ENCODE results near the gene MAP4K2.
"Not testable (repeated sequence)": the region's sequence is repeated elsewhere in the genome, so short reads cannot be mapped to it uniquely, and the experiment has no call there.

The MAP4K2 gene

DNA sequence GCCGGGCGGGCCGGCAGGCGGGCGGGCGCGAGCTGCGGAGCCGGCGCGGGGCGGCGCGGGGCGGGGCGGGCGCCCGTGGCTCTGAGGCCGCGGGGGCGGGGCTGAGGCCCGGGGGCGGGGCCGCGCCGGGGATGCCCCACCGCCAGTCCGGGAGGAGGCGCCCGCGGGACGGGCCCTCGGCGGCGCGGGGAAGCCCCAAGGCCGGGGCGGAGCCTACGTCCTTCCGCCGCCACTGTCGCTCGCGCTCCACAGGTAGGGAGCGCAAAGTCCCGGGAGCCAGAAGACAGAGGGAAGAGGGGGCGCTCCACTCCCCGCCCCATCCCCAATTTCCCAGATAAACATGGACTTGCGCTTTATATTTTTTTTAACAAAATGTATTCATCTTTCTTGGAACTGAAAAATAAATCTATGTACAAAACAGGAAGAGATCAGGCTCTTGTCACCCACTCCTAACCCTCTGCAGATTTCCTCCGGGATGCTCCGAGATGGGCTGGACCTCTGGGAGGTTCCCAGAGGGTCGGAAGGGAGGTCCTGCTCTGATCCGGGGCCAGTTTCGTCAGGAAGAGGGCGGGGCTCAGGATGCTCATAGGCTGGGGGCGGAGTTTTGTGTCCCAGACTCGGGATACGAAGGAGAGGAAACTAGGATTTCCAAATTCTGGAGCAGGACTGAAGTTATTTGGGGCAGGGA is at the start of gene MAP4K2:
MAP4K2 (minus strand) TSS at position 57 of the 688 bp plus-strand sequence. CDS start 65 bp downstream, outside the sequence.
- DNase-seq, result peak; percentile 62

DNA sequence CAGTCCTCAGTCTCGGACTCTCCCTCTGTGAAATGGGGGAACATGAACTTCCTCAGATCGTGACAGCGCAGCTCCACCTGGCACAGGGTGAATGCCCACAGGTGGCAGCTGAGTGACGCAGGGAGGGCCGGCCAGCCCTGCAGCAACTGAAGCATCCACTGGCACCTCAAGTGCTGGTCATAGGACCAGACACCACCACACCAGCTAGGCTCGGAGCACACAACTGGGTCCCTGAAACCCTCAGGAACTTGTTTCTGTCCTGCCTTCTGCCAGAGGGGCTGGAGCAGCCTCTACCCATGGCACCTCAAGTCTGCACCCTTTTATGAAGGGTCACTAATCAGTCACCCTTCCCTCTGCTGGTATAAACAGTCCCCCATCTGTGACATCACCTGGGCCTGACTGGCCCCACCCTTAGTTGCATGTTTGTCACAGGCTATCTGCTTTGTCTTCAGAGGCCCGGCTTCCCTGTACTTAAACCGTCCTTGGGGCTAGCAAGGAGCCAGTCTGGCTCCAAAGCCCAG is 48.9 kb upstream of the MAP4K2 start:
- no peak for DNase-seq

DNA sequence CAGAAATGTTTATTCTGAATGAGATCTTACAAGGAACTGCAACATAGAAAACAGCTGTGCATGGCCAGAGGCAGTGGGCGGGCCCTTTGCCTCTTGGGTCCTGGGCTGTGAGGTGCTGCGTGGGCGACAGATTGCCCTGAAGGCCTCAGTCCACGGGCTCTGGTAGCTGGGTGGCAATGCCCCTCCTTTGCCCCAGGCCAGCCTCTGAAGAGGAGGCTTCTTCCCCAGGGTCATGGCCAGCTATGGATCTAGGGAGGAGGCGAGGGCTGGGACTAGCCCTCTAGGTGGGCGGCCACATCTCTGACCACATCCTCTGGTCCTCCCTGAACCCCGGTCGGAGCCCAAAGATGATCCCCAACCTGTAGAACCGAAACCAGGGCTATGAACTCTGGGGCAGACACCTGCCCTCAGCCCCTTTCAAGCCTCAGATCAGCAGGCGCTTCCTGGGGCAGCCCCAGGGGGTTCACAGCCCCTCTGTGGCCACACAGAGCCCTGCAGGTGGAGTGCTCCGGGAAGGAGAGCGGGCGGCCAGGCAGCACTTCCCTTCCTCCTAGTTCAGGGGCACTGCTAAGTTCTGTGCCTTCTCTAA is 48.1 kb upstream of the MAP4K2 start:
- DNase-seq, result no peak

DNA sequence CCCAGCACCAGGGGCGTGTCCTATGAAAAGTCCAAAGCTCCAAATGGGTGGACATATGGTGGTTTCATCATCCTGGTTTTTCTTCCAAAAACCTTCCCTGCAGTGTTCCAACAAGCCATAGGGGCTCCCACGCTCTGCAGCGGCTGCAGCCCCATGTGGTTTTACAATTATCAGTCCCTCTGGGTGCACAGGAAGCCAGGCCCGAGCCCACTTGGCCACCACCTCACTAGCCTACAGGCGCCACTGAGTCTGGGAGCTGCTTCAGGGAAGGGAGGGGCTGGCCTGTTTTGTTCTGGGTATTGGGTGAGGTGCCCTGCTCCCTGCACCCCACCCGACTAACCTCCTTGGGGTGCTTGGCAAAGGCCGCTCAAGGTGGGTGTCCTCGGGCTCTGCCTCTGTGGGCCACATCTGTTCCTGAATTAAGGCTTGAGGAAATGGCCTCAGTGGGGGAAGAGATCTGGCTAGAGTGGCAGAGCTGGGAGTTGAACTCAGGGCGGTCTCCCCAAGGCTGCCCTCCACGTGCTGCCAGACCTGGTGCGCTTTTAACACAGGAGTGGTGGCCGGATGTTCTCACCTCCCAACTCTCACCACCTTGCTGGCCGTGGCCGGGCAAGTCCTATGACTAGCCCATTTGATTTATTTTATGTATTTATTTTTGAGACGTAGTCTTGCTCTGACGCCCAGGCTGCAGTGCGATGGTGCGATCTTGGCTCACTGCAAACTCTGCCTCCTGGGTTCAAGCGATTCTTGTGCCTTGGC is 46.8 kb upstream of the MAP4K2 start:
- no peak for DNase-seq

DNA sequence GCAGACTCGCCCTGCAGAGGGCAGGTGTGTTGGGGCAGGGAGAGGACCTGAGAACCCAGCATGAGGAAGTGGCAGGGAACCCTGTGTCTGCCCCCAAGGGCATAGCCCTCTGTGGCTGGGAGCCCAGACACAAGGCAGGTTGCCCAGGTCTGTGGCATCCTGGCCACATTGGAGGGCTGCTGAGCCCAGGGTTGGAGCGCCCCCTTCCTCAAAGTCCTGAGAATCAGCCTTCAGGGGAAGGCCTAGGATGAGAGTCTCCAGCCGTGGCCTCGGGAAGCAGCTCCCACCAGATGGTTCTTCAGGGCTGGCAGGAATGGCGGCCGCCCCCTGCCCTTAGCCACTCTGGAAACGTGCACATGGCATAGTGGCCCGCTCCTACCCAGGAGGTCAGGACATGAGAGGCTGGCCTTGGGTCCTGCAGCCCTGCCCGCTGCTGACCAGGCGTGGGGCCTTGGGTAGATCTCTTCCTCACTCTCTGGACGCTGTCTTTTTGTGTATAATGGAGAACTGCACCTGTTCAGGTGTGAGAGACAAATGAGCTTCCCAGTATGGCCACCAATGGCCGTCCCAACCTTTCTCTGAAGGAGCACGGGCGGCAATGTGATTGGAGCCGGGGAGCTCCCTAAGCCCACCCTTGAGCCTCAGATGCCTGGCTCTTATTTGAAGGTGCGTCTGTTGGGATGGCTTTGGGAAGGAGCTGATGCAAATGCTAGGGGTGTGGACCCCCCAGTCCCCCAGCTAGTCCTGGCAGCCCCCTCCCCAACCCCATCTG is 46.0 kb upstream of the MAP4K2 start:
- DNase-seq, result no peak

DNA sequence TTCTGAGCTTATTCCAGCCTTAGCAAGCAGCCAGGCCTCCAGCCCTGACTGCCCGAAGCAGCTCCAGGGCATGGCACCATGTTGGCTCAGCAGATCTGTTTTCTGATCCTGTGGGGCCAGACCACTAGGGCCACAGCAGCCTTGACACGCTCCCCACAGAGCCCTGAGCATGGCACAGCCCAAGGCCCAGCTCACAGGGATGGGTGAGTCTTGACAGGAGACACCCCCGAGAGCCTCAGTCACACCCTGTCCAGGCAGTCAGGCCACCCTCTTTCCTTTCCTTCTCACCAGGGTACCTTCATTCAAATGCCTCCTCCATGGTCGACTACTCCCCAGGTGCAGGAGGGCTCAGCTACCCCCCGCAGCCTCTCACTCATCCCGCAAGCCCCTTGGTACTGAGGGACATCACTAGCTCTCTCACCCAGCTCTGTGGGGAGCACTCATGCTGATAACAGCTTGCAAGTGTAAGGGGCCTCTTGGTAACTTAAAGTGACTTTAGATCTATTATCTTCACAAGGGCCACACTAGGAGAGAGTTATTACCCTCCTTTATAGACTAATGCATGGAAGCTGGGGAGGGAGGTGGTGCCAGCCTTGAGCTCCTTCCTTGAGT is 45.3 kb upstream of the MAP4K2 start:
- DNase-seq, result no peak

DNA sequence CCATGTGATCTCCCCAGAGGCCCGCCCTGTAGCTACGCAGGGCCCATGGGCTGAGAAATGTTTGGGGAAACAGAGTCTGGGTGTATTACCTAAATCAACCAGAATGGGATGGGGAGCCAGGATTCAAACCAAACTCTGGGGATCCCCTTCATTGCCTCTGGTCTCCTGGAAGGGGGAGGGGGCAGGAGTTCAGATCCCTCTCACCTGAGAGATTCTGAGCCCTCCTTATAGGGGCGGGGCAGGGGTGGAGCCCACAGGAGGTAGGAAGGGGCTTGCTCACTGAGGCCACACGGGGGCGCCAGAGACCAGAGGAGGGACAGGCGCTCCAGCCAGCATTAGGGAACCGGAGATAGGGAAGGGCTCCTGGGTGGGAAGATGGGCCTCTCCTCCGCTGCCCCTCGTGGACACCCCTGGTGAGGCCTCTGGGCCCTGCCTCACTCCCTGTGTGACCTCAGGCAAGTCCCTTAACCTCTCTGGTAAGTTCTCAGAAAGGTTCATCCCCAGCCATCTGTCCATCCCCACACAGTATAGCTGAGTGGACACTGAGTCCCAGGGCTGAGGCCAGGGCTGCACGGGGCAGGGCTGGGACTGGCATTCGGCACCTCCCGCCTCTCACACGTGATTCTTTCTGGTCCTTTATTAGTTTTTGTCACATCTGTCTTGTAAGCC is 44.1 kb upstream of the MAP4K2 start:
- DNase-seq, result peak; percentile 79

DNA sequence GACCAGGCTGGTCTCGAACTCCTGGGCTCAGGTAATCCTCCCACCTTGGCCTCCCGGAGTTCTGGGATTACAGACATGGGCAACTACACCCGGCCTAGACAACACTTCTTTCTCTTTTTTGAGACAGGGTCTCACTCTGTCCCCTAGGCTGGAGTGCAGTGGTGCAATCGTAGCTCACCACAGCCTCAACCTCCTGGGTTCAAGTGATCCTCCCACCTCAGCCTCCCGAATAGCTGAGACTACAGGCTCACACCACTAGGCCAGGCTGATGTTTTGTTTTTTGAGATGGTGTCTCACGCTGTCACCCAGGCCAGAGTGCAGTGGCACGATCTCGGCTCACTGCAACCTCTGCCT is 42.7 kb upstream of the MAP4K2 start:
- DNase-seq, result not testable (repeated sequence)

DNA sequence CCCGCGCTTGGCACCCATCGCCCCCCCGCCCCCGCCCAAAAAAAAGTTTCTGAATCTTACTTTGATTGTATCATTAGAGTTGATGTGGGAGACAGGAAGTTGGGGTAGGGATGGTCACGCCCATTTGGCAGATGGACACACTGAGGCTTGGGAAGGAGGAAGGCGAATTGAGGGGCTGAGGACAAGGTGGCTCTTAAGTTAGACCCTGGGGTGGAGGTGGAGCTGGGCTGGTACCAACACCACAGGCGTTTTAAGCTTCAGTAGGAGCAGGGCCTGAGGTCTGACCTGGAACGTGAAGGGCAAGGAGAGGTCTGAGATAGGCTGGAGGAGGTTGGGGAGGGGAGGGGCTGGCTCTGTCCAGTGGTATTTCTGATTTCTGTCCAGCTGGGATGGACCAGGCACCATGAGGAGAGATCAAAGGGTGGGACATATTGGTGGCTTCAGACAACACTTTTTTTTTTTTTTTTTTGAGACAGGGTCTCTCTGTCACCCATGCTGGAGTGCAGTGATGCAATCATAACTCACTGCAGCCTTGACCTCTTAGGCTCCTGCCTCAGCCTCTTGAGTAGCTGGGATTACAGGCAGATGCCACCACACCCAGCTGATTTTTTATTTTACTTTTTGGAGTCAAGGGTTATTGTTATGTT is 42.2 kb upstream of the MAP4K2 start:
- DNase-seq, result no peak

DNA sequence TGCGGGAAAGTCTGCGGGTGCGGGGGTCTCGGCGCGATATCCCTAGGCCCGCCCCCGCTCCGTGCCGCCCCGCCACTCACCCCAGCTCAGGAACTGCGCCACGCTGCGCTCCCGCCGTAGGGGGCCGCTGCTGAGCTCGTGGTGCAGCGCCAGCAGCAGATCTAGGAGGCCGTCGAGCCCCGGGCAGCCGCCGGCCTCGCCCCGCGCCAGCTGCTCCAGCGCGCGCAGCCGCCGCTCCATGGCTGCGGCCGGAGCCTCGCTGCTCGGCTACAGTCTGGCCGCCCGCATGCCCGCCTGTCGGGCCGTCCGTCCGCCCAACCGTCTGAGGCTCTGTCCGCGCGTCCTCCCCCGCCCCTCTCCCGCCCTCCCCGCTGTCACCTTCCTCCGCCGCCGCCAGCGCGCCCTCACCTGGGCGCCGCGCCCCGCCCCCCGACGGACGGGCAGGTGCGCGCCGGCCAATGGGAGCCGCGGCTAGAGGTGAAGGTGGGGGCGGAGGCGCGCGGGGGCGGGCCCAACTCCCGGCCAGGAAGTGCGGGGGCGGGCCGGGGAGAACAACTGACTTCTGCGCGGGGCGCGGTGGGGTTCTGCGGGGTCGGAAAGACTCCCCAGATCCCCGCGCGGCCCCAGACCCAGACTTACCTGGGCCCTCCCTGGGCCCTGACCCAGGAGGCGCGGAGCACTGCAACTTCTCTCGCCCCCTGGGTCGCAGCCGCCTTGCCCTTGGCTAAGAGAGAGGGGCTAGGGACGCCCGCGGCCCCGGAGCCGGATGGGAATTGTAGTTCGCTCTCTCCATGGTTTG is 41.5 kb upstream of the MAP4K2 start, which contains the start of gene CDC42BPG:
CDC42BPG (minus strand) TSS at position 324 of the 799 bp plus-strand sequence; CDS start at position 240, 84 bp downstream.
- peak; percentile 54 for DNase-seq

DNA sequence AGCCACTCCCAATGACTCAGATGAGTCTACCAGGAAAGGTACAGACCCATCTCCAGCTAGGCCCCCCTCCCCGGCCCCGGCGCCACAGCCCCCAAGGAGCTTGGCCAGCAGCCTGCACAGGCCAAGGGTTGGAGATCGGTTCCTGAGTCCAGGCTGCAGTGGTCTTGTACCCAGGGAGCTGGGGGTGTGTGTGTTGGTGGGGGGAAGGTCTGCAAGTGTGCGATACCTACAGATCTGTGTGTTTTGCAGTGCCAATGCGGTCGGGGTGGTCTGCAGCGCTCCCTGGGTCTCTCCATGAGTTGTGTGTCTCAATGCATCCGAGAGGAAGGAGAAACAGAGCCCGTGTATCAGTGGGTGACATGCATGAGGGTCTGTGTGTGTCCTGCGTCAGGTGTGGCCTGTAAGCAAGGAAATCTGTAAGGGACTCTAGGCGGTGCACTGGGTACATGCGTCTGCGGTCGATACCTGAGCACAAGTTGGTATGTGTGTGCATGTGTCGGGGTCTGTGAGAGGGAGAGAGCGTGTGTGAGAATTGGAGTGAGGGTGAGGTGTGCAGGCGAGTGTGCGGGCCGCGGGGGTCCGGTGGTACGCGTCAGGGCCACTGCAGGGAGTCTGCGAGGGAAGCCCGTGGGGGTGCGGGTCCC is 40.8 kb upstream of the MAP4K2 start:
- DNase-seq, result no peak

DNA sequence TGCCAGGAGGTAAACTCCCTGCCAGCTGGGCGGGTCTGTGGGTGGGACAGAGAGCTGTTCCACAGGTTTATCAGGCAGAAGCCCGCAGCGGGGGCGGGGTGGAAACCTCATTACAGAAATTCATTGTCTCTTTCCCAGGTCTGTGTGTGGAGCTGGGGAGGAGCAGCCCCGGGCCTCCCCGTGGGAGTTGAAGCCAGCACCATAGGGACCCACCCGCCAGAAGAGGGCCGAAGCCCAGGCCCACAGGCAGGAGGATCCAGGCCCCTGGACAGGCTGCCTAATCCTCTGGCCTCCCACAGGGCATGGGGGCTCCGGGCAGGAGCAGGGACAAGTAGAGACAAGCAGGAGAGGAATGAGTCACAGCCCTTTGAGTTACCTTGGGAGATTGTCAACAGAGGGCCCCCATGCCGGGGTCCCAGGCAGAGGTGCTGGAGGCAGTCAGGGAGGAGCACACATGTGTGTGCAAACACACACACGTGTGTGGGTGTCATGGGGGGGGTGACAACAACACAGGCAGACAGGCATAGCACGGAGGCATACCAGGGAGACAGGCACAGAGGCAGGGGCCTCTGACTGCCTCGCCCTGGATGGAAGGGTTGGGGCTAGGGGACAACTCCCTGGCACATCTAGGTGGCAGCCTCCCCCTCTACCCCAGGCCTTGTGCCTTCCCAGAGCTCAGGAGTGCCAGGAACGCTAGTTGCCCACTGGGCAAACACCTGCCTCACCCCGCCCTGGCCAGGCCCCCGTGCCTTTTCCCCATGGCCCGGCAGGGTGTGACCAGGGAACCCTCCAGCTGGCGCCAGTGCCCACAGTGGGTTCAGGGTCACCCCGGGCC is 40.1 kb upstream of the MAP4K2 start:
- DNase-seq, result no peak

DNA sequence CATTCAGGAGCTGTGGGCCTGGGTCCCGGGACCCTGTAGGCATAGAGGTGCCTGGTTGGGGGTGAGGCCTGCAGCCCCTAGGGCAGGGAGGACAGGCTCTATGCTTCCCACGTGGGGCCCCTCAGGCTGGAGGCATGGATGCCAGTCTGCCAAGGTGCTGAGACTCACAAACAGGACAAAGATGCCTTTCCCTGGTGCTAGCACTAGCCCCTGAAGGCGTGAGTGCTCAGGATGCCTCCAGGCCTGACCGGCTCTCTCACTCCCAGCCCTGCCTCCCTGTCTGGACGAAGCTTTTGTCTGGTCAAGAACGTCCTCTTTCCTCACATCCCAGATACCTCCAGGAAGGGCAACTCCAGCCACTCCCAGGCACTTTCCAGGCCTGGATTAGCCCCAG is 39.3 kb upstream of the MAP4K2 start:
- no peak for DNase-seq

DNA sequence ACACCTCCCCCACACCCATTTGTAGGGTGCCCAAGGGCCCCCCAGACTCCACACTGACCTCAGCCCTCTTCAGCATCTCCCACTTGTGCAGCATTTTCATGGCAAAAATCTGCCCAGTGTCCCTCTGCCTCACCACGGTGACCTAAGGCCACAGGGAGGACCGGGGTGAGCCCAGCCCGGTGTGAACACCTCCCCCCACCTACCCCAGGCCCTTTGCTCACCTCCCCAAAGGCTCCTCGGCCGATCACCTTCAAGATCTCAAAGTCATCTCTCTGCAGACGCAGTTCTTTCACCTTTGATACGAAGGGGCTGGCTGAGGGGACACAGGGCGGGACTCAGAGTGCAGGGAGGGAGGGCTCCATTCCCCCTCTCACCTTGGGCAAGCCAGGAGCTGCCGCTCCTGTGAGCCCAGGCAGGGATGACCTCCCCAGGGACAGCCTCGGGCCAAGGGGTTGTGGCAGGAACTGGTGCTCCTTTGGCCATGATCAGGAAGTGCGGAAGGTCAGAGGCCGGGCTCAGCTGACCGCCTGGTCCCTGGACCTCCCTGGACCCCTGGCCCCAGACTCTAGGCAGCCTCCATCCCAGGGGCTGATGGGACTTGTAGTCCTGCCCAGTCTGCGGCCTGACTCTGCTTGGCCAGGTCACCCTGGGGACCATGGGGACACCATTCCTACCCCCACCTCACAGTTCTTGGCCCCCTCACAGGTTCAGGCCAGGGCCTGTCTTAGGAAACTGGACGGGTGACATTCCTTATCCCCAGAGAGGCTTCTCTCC is 38.8 kb upstream of the MAP4K2 start:
- no peak for DNase-seq

DNA sequence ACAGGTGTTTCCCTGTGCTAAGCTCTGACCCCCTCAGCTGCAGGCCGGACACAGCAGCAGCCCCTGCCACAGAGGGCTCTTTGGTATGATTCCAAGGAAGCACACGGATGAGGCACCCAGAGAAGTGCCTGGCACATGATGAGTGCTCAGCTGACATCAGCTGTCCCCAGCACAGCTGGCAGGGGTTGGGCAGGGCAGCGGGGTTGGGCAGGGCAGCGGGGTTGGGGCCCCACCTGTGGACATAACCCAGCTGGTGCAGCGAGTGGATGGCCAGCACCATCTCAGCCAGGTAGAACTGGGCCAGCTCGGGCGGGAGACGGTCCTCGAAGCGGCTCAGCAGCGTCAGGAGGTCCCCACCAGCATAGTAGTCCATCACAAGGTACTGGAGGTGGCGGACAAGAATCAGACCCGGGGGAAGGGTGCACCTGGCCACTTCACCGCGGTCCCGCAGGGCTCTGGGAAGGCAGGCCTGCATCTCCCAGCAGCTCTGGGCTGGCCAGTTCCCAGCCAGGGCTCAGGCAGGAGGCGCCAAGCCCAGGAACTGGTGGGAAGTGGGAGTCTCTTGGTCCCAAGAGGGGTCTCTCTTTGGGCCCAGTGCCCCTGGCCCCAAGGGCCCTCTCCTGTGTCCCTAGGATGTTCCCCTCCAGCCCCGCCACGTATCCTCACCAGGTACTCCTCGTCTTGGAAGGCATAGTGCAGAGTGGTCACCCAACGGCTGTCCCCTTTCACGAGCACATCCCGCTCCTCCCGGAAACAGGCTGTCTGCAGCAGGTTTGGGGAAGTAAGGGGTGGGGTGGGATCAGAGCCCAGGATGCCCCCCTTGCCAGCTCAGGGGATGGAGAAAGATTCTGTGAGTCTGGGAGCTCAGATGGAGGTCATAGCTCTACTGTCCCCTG is 37.1 kb upstream of the MAP4K2 start:
- no peak for DNase-seq

DNA sequence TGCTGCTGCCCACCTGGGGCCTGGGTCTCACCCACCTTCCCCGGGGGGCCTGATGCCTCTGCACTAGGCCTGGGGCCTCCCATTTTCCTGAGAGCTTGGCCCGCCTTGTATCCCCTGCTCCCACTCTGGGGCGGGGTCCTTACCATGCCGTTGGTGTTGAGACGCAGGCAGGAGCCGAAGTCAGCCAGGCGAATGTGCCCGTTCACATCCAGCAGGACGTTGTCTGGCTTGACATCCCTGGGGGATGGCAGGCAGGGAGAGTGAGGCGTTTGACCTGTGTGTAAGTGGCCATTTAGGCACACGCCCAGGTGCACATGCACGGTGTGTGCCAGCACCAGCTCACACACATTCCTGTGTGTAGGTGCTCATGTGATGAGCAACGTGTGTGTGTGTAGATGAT is 36.3 kb upstream of the MAP4K2 start:
- DNase-seq, result no peak
